GM12801 (cell line): ENCODE measurements around the gene PRKCSH.

Source experiments
- TF ChIP-seq, protein P1 (sequence below): IDR thresholded peaks from one replicate; pipeline ENCODE4 v1.5.1; 2011; ENCODE audit warnings: control low read depth; ENCODE audit not compliant: insufficient read length; ENCODE audit errors: extremely low read depth

Gene PRKCSH

DNA sequence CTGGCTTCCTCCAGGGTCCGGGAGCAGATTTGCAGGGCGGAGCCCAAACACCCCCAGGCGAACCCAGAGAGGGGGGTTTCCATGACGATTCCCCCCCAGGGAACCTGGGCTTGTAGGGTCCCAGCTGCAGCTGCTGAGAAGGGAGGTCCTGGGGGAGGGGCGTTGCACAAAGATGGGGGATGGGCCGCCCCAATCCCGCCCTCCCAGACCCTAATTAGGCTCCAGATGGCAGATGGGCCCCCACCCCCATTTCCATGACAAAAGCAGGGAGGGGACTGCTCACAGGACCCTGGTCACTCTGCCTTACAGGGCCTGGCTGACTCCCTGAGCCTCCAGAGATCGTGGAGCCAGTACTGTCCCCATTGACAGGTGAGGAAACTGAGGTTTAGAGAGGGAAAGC is 30.2 kb downstream of the PRKCSH start:
- TF ChIP-seq, protein P1, sequence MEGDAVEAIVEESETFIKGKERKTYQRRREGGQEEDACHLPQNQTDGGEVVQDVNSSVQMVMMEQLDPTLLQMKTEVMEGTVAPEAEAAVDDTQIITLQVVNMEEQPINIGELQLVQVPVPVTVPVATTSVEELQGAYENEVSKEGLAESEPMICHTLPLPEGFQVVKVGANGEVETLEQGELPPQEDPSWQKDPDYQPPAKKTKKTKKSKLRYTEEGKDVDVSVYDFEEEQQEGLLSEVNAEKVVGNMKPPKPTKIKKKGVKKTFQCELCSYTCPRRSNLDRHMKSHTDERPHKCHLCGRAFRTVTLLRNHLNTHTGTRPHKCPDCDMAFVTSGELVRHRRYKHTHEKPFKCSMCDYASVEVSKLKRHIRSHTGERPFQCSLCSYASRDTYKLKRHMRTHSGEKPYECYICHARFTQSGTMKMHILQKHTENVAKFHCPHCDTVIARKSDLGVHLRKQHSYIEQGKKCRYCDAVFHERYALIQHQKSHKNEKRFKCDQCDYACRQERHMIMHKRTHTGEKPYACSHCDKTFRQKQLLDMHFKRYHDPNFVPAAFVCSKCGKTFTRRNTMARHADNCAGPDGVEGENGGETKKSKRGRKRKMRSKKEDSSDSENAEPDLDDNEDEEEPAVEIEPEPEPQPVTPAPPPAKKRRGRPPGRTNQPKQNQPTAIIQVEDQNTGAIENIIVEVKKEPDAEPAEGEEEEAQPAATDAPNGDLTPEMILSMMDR: no peak

DNA sequence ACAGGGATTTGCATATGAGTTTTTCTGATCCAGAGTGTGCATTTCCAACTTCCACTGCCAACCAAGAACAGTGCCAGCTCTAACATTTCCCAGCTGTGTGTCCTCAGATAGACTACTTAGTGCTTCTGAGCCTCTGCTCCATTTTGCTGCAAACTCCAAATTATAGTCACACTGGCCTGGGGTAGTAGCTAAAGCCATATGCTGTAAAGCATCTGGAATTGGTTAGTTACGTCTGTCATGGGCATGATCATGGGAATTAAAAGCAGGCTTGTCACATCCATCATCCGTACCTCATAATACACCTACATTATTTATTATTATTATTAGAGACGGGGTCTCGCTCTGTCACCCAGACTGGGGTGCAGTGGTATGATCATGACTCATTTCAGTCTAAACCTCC is 38.3 kb downstream of the PRKCSH start:
- TF ChIP-seq, protein P1: no peak

DNA sequence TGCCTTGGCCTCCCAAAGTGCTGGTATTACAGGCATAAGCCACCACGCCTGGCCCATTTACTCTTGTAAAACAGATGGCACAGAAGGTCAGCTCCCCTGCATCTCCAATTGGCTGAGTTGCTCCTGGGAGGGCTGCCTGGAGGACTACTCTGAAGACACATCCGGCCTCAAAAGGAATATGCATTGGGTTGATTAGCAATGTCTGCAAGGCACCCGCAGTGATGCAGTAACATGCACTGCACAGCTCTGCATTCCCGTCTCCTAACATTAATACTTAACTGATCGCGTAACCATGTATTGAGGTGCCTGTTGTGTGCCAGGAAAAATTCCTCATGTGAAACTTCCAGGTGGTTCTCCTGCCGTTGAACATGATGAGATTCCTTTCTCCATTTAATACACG is 40.4 kb downstream of the PRKCSH start:
- TF ChIP-seq, protein P1: no peak

DNA sequence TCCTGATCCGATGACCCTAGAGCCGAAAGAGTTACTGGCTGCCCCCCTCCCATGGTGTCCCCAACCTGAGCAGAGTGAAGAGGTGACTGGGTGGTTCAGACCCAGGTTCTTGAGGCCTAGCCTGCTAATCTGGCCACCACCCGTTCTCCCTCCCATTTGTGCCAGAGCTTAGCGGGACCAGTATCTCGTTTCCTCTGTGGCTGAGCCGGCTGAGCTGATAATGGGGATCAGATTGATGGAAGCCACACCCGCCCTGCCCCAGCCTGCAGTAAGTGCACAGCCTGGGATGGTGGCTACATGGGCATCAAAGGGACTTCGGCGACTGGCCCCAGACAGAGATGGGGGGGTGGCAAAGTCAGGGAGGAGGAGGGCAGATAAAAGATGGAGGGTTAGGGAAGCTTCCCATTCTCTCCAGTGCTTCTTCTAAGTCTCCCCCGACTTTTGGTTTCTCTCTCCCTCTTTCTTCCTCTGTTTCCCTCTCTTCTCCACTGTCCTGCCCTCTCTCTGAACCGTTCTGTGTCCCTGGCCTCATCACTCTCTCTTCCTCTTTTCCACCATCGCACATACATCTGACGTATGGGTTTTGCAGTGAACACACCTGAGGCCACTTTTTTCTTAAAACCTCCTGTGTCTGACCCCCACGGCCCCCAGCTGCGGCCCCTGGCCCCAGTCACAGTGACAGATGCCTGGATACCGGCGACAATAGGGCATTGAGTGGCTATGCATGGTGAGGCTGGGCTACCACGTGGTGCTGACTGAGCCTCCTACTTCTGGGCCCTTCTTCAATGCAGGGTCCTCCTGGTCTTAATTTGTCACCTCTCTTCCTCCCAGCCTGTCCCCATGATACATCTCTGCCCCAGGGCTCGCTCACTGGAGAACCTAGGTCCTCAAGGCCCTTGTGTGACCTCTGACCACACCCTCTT is 43.0 kb downstream of the PRKCSH start:
- TF ChIP-seq, protein P1: no peak

DNA sequence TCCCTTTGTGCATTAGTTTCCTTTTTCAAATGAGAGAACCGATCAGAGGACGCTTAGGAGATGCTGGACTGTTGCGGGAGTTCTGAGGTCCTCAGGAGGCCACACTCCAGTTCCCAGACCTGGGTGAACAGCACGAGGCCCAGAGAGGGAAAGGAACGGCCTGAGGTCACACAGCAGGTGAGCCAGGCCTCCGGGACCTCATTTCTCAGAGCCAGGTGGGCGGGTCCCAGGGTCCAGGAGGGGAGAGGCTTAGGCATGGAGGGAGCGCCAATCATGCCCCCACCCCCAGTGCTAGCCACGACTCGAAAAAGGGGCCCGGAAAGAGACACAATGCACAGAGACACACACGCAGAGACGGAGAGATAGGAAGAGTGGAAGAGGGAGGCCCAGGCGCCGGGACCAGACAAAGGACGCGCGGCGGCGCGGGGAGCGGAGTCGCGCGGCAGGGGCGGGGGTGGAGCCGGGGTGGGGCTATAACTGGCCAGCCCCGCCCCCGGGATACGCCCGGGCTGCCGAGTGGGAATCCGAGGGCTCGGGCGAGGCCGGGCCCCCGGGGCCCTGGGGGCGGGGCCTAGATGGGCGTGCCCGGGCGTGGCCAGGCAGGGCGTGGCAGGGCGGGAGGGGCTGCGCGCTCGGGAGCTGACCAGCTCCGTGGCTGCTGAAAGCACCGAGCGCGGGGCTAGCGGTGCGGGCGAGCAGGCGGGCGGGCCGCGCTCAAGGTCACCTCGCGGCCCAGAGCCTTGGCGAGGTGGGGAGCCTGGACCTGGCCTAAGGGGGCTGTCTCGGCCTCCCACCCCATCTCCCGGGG is 43.9 kb downstream of the PRKCSH start:
- TF ChIP-seq, protein P1: no peak

DNA sequence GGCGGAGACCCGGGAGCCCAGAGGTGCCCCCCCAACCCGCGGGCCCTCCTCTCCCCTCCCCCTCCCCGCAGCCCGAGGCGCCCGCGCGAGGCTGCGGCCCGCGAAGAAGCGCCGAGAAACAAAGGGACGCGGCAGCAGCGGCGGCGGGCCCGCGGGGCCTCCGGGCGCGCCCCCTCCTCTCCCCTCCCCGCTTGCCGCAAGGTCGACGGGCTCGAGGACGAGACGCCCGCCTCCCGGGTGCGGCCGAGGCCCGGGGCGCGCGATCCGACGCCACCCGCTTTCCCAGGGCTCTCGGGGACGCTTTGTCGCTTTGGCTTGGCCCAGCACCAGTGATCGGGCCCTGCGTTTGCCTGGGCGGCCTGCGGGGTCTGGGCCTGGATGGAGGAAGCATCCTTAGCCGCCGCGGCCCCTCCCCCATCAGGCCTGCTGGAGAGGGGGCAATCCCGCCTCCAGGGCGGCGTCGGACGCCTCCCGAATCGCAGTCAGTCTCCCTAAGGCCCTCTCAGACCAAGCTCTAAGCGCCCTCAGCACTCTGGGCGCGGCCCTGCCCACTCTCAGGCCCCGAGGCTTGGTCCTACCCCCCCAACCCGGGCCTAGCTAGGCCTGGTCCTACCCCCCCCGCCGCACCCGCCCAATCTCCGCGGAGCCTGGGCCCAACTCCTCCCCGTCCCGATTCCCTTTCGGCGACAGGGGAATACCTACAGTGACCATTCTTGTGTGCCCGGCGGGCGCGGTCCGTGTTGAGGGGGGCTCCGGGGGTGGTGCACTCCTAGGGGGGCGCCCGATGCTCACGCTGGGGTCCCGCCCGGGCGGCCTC is 44.7 kb downstream of the PRKCSH start:
- TF ChIP-seq, protein P1: no peak
